ENCODE measurements around the gene TNIK. TPM values are rescaled to one million over a fixed set of nuclear protein-coding genes. Genes with fewer than 3 reads are reported as not detected.

The TNIK gene
- total RNA-seq, 4 donors from 2014 or later = 30.3 to 39.0 (median 36.8) TPM

DNA sequence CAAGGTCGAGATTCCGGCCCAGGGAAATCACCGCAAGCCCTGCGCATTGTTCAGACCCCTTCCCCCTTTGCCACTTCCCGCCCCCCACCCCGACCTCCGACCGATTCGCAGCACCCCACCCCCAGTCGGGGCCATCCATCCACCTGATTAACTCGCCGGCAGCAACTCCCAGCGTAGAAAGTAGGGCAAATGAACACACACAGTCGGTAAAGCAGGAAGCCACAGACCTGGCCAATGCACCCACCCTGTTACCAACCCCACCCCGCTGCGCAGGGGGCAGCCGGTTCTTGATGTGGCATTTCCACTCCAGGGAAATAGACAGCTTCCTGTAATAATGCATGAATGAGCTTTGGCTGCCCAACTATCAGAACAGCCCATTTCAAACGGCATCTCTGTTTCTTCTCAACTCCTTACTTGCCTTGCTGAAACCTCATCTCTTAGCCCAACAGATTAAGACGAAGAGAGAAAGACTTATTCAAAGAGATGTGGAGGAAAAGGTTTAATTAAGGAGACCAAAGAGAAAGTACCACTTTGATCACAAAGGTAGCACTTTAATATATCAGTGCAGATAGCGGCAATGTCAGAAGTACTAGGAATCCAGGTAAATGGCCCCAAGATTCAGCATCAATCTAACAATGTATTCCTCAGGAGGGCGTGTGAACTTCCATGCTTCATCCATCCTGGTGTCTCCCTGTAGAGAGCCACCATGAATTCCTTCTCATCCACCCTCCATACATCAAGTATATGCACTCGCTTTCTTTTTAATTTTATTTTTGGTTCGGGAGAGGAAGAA, 1.9 kb downstream of the TNIK start:
- Histone ChIP-seq H3K27ac (replicated peaks in 1 of 4) (peak overlapping the region; percentile 79 to 89 (median 88)), H3K4me1 (peaks cover 12 to 59% (median 52%) of the 10 kb centered on the region in 4 donors), H3K9me3 (no peaks in the 10 kb centered on the region), H3K4me3 (peak overlapping the region; percentile 61 to 95 (median 88)), H3K27me3 (no peaks in the 10 kb centered on the region), H3K36me3 (no peaks in the 10 kb centered on the region)
- WGBS = 23% methylated on average over 11 of the region's 23 CpGs
- TF ChIP-seq EP300 (IDR thresholded peaks at IDR 0.05) = no peak
- intact Hi-C loops (cut with DNase I) = loop anchor here (10.0 kb wide), 3 partner anchors 103 to 493 kb away; no protein-coding TSS in a partner anchor
- no peak for DNase-seq (ENCODE audit: extremely low spot score)

GRCh38 chr3:171457607-171458061, 2.6 kb downstream of the TNIK start:
- 35% methylated on average over 4 of the region's 7 CpGs for WGBS
- Histone ChIP-seq H3K9me3 (no peaks in the 10 kb centered on the region), H3K27me3 (no peaks in the 10 kb centered on the region), H3K4me1 (peaks cover 12 to 65% (median 58%) of the 10 kb centered on the region in 4 donors), H3K4me3 (peak overlapping the region; percentile 61 to 95 (median 88)), H3K36me3 (no peaks in the 10 kb centered on the region), H3K27ac (replicated peaks in 1 of 4) (peak overlapping the region; percentile 79 to 89 (median 88))
- TF ChIP-seq EP300 (IDR thresholded peaks at IDR 0.05) = no peak
- no peak for TF ChIP-seq CTCF (IDR thresholded peaks at IDR 0.05)
- no peak for TF ChIP-seq POLR2A (IDR thresholded peaks at IDR 0.05; ENCODE audit: low read depth)
- no peak for TF ChIP-seq POLR2AphosphoS5 (IDR thresholded peaks at IDR 0.05)
- no peak for DNase-seq (ENCODE audit: extremely low spot score)
- intact Hi-C loops (cut with DNase I) = loop anchor here (10.0 kb wide), 3 partner anchors 103 to 493 kb away; no protein-coding TSS in a partner anchor

DNA sequence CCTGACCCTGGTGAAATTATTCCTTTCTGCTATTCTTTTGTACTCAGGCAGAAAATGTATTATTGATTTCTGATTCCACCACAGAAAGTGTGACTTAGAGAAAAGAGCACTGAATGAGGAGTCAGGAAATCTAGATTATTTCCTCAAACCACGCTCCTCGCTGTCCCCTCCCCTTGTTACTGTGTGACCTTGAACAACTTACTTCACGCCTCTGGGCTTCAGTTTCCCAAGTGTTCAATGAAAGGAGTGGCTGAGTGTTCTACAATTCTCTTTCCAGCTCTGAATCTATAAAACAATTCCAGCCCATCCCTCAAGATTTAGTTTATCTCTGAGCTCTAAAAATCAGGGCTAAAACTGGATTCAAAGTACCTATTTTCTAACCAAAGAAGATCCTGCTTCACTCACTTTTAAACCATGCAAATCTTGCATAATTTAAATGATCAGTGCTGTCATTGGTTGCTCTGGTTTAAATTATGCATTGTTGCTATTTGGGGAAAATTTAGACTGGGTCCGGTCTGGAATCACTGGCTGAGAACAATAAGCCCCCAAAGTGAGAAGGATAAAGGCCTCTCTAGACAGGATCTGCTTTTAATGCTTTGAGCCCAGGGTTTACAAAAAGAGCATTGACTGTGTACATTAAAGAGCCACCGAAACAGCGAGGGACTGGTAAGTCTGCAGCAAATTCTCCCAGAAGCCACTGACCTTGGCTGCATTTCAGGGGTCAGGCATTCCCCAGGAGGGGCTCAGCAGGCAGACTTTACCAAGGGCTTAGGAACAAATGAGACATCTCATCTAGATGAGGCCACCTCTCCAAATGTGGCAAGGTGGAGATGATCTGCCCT, 3.2 kb downstream of the TNIK start:
- Histone ChIP-seq H3K36me3 (no peaks in the 10 kb centered on the region), H3K27ac (replicated peaks in 1 of 4) (peak overlapping the region in 3 of 4 donors; percentile 79 to 89 (median 88)), H3K4me3 (peak overlapping the region; percentile 61 to 95 (median 88)), H3K4me1 (peaks cover 12 to 66% (median 61%) of the 10 kb centered on the region in 4 donors), H3K9me3 (no peaks in the 10 kb centered on the region), H3K27me3 (no peaks in the 10 kb centered on the region)
- TF ChIP-seq POLR2A (IDR thresholded peaks at IDR 0.05; ENCODE audit: low read depth) (no peak), POLR2AphosphoS5 (IDR thresholded peaks at IDR 0.05) (no peak), CTCF (IDR thresholded peaks at IDR 0.05) (no peak), EP300 (IDR thresholded peaks at IDR 0.05) (no peak)
- no peak for DNase-seq (ENCODE audit: extremely low spot score)
- intact Hi-C loops (cut with DNase I) = loop anchor here (10.0 kb wide), 3 partner anchors 102 to 492 kb away; no protein-coding TSS in a partner anchor
- 70% methylated on average over 6 of the region's 6 CpGs for WGBS

GRCh38 chr3:171455603-171456550, 4.3 kb downstream of the TNIK start:
- Histone ChIP-seq H3K4me1 (peaks cover 12 to 62% (median 53%) of the 10 kb centered on the region in 4 donors), H3K27ac (replicated peaks in 1 of 4) (peak overlapping the region in 1 of 4 donors; percentile 29), H3K9me3 (no peaks in the 10 kb centered on the region), H3K27me3 (no peaks in the 10 kb centered on the region), H3K4me3 (no peak overlapping the region), H3K36me3 (no peaks in the 10 kb centered on the region)
- WGBS = 41% methylated on average over 5 of the region's 5 CpGs
- intact Hi-C loops (cut with DNase I) = loop anchor here (10.0 kb wide), 3 partner anchors 101 to 491 kb away; no protein-coding TSS in a partner anchor
- TF ChIP-seq CTCF (IDR thresholded peaks at IDR 0.05) (no peak), POLR2AphosphoS5 (IDR thresholded peaks at IDR 0.05) (no peak), POLR2A (IDR thresholded peaks at IDR 0.05; ENCODE audit: low read depth) (no peak), EP300 (IDR thresholded peaks at IDR 0.05) (no peak)
- DNase-seq (ENCODE audit: extremely low spot score) = no peak

Data from esophagus muscularis mucosa (tissue), 4 donors.